ENCODE measurements around the gene AP4M1.
A peak's percentile ranks its signal among the peaks of the same experiment; 100 is the strongest.

AP4M1 gene

DNA sequence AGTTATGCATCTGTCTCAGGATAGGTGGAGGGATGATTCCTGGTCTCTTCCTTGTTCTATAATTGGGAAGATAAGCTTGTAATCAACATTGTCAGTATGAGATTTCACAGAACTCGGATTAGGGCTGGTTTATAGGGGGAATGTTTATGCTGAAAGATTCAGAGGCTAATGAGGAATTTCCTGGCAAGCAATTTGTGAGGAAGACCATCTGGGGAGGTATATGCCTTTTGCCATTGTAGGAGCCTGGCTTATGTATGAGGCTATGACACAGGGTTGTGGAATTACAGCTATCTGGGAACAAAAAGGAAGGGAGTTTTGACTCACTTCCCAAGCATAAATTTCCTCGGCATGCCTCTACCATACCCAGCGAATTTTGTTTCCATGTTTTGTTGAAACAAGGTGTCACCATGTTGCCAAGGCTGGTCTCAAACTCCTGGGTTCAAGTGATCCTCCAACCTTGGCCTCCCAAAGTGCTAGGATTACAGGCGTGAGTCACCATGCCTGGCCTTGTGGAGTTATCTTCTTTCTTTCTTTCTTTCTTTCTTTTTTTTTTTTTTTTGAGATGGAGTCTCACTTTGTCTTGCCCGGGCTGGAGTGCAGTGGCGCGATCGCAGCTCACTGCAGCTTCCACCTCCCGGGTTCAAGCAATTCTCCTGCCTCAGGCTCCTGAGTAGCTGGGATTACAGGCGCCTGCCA lies 14.2 kb upstream of the AP4M1 start:
- no peak for DNase-seq

DNA sequence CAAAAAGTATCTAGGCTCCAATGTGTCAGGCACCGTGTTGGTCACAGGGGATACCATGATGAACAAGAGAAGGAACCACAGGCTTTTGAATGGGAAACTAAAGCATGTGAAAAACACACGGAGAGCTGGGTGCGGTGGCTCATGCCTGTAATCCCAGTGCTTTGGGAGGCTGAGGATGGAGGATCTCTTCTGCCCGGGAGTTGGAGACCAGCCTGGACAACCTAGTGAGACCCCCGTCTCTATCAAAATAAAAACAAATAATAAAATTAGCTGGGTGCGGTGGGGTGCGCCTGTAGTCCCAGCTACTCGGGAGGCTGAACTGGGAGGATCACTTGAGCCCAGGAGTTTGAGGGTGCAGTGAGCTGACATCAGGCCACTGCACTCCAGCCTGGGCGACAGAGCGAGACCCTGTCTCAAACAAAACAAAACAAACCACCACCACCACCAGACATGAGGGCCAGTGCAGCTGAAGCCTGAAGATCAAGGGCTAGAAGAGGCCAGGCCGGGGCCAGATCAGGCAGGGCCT lies 13.3 kb upstream of the AP4M1 start:
- DNase-seq = no peak

DNA sequence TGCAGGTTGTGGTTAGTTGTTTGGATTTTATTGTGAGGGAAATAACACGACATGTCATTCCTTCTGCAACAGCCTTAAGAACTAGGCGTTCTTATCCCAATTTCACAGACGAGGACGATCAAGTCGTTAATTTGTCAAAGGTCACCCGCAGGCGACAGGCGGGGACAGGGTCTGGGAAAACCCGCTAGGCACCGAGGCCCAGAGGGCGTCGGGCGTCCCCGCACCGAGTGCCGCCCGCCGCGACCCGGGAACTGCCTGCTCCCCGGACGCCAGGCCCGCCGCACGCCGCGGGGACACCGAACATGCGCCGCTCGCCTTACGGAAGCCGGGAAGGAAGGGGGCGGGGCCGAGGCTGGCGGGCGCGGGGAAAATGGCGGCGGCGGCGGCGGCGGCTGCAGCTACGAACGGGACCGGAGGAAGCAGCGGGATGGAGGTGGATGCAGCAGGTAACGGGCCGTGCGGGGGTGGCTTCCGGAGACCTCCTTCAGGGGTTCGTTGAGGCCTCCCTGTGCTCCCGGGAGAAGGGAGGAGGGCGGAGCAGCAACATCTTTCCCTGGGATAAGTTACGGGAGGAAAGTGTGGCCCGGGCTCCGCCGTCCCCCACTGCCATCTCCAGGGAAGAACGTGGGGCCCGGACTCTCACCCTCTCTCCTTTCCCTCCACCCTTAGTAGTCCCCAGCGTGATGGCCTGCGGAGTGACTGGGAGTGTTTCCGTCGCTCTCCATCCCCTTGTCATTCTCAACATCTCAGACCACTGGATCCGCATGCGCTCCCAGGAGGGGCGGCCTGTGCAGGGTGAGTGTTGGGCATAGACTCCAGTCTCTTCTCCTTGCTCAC lies 12.6 kb upstream of the AP4M1 start, which contains the start of gene COPS6:
Gene COPS6 (plus strand): TSS at position 349 of the 837 bp plus-strand sequence. CDS start 22 bp downstream, at position 371.
- peak; percentile 84 for DNase-seq

DNA sequence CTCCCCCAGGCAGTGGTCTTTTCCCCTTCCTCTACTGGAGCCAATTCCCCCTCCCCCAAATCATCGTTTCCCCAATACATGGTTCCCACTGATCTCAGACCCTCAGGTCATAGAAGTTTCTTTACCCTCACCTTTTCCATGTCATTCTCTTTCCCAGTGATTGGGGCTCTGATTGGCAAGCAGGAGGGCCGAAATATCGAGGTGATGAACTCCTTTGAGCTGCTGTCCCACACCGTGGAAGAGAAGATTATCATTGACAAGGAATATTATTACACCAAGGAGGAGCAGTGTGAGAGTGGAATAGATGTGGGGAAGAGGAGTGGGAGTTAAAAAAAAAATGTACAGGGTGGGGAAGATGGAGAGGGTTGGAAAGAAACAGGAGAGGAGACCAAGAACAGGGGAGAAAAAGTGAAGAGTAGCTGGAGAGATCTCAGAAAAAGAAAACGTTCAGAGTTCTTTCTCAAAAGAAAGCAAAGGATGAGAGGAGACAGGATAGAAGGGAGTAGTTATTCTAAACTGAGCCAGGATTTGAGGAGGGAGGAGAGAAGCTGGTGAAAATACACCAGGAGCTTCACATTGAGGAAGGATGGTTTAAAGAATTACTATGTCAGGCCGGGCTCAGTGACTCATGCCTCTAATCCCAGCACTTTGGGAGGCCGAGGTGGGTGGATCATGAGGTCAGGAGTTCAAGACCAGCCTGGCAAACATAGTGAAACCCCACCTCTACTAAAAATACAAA lies 11.8 kb upstream of the AP4M1 start:
- no peak for DNase-seq

DNA sequence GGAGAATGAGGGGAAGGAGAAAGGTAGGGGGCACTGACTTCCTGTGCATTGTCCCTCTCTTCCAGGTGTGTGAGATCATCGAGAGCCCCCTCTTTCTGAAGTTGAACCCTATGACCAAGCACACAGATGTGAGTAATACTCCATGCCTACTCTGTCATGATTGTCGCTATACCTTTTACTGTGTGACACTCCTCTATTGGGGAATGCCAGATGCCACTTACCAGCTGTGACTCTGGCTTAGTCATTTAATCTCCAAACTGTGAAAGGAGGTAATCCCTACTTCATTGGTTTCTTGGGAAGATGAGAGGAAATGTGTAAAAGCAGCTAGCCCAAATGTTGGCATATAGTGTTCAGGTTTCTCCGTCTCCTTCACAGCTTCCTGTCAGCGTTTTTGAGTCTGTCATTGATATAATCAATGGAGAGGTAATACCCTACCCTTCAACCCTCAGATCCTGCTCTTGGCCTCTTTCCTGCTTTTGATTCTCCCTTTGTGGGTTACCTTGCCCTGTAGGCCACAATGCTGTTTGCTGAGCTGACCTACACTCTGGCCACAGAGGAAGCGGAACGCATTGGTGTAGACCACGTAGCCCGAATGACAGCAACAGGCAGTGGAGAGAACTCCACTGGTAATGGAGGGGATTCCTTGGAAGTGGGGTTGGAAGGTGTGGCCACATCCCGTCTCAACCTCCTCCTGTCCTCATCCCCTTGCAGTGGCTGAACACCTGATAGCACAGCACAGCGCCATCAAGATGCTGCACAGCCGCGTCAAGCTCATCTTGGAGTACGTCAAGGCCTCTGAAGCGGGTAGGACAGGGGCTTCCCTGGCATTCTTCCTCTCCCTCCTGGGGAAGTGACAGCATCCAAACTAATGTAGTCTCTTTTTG lies 10.7 kb upstream of the AP4M1 start:
- DNase-seq = no peak

DNA sequence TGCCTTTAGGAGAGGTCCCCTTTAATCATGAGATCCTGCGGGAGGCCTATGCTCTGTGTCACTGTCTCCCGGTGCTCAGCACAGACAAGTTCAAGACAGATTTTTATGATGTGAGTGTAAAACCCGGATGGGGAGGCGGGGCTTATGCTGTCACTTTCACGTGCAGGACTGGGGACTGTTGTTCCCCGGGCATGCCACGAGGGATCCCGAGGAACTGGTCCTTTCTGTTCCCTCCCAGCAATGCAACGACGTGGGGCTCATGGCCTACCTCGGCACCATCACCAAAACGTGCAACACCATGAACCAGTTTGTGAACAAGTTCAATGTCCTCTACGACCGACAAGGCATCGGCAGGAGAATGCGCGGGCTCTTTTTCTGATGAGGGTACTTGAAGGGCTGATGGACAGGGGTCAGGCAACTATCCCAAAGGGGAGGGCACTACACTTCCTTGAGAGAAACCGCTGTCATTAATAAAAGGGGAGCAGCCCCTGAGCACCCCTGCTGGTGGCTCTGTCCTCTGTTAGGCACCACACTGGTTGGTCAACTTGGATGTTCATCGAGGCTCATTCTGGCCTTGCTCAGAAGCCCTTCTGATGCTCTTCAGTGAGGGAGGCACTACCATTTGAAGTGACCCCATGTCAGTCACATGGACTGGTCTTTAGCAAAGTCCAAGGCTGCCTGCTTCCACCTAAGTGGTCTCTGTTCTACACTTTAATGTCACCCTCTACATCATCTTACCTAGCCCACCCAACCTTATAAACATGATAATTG lies 9.8 kb upstream of the AP4M1 start:
- DNase-seq = no peak

DNA sequence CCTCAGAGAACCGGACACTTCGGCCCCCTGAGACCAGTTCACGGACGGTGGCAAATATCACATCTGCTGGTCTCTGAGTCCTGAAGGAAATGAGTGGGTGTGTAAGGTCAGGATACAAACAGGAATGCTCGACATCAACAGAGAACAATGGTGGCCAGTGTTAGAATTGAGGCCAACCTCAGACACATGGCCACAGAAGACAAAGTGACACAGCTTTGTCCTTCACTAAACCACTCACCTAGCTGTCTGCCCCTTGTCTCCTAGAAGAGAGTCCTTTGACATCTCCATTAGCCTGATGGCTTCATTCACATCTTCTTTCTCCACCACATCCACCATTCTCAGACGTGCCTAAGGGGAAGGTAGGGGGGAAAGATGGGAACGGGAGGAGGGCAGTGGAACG lies 8.4 kb upstream of the AP4M1 start:
- no peak for DNase-seq

DNA sequence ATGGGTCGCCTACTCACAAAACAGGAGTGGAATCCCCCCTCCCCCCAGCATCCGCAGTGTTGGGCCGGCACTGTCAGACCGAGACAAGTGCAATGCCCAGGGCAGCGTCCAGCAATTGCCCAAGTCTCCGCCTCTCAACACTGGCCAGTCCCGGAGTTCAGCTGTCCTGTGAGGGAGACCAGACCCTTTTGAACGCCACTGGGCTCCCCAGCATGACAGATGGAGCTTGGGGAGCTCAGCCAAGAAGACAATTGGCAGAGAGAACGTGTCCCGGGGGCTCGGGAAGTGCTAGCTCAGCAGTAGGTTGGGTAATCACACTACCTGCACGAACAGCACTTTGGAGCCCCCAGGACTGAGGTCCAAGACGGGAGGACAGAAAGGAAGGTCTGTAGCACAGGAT lies 7.9 kb upstream of the AP4M1 start:
- DNase-seq = no peak

DNA sequence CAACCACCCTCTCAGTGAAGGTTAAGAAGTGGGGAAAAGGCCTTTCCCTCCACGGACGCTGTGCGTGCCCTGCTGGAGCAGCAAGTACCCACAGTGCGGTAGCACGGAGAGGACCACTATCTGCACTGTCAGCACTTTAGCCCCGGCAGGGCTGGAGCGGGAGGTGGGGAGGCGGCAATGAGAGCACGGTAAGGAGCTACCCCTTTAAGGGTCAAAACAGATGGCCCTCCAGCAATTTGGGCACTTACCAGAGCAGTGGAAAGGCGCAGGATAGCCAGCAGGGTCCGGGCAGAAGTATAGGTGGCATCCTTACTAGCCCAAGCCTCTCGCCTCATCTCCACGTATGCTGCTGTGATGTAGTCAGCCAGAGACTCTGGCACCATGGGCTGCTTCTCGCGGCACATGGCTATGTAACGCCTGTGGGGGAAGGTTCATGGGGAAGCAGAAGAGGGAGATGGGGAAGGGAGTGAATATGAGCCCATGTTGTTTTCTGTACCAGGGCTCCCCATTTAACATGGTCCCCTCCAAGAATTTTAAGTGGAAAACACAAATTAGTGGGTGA lies 7.4 kb upstream of the AP4M1 start:
- DNase-seq = no peak

DNA sequence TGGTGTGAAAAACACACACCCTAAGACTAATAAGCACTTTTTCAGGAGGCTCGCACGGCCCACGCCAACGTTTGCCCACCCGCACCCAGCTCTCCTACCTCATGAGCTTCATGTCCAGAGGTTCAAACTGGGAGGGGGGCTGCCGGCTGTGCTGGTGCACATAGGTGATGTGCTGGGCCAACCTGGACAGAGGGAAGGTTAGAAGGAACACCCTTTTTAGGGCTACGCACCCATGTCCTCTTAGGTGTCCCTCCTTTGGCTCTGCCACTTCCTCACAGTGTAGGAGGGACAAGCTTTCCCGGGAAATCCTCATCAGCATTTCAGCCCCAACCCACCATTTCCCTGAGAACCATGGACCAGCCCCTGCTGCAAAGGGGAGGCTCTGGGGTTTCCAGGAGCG lies 6.2 kb upstream of the AP4M1 start:
- DNase-seq = no peak

DNA sequence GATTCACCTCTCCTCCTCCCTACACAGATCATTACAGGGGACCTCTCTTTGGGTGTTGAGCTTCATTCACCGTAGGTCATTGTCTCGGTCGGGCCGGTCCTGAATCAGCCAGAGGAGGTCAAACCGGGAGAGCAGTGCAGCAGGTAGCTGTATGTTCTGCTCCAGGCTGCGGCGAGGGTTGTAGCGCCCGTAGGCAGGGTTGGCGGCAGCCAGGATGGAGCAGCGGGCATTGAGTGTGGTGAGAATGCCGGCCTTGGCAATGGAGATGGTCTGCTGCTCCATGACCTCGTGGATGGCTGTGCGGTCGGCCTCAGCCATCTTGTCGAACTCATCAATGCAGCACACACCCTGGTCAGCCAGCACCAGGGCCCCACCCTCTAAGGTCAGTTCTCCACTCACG lies 5.7 kb upstream of the AP4M1 start:
- no peak for DNase-seq

DNA sequence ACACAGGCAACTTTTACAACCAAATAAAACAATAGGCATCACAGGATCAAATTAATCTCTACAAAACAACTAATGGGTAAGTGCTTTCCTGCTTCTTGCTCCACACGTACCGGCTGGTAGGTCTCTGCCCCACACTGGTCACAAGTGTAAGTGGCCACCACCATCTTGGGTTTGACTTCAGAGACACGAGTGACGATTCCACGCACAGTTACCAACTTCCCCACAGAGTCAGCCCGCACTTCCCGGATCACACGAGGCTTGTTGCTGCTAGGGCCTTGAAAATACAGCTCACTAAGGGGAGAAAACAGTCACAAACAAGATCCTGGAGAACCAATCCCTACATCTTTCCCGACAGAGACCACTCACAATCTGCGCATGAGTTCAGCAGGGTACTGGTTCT lies 2.5 kb upstream of the AP4M1 start:
- no peak for DNase-seq

DNA sequence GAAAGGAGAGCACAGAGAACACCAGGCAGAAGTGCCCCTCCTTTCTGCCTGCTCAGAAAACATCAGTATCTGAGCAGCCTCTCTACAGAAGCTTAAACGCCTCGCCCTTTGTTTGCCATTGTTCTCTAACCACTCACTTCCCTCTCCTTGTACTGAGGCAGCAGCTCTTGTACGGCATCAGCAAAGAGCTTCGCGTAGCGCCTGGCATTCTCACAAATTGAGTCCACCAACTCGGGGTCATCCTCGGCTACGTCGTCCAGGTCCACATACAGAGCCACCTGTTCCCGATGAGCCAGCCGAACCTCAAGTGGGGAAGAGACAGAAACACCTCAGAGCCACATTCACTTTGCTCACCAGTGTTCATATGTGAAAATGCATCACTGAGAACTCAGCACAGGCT lies 2.0 kb upstream of the AP4M1 start:
- no peak for DNase-seq

DNA sequence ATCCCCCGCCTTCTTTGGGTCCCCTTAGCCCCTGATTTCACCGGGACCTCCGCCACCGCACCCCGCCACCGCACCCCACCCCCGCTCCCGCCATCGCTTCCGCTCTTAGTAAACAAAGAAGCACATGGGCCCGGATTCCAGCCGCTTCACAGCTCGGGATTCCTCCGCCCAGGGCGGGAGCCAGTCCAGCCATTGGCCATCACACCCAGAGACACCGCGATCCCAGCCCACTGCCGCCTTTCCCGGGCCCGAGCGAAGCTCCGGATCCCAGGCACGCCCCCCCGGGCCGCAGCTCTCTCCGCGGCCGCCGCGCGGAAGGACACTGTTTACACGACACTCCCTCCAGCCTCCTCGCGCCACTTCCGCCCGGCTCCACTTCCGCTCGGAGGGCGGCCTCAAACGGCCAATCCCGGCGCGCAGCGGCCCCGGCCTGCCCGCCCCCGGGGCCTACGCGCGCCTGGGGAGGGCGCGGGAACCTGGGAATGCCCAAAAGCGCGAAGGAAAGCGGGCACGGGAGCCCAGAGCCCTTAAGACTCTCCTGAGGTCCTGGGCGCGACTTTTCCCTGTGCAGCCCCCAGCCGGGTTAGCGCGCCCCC lies 925 bp upstream of the AP4M1 start:
- peak; percentile 91 for DNase-seq

DNA sequence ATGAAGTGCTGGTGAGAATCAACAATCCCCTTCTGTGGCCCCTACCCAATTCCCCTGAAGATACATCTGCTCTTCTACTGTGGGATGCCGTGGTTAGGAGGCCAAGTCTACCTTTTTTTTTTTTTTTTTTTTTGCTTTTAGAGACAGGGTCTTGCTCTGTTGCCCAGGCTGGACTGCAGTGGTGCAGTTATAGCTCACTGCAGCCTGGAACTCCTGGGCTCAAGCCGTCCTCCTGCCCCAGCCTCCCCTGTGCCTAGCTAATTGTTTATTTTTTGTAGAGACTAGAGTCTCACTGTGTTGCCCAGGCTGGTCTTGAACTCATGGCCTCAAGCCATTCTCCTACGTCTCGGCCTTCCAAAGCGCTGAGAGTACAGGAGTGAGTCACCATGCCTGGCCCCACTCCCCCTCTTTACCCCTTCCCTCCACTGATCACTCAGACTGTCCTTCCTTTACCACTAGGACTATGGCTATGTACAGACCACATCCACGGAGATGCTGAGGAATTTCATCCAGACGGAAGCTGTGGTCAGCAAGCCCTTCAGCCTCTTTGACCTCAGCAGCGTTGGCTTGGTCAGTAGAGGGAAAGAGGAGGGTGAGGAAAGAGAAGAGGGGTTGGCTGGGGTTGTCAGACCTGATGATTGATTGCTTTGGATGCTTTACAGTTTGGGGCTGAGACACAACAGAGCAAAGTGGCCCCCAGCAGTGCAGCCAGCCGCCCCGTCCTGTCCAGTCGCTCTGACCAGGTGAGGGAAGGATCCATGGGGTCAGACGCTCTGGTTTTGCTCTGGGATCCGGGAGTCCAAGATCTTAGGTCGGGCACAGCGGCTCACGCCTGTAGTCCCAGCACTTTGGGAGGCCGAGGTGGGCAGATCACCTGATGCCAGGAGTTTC lies 1.8 kb downstream of the AP4M1 start:
- DNase-seq = no peak

DNA sequence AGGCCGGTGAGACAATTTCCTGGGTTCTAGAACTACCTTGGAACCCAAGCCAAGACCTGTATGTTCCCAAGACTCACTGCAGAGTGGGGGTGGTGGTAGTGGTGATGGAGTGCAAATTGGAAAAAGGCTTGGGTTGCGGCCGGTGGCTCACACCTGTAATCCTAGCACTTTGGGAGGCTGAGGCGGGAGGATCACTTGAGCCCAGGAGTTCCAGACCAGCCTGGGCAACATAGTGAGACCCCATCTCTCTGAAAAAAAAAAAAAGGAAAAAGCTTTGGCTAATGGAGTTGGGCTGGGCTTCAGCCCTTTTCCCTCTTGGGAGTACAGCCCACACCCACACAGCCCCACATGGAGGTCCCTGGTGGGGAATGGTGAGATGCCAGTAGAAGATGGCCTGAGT lies 4.1 kb downstream of the AP4M1 start:
- DNase-seq = no peak

DNA sequence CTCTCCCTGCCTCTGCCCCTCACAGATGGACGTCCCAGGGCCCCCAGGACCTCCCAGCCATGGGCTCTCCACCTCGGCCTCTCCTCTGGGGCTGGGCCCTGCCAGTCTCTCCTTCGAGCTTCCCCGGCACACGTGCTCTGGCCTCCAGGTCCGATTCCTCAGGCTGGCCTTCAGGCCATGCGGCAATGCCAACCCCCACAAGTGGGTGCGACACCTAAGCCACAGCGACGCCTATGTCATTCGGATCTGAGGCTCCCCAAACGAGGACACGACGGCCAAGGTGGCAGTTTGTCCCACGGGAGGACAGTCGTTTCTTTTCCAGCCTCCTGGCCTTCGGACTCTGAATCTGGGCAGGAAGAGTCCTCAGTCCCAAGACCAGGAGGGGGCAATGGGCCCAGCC lies 5.2 kb downstream of the AP4M1 start:
- DNase-seq = no peak

DNA sequence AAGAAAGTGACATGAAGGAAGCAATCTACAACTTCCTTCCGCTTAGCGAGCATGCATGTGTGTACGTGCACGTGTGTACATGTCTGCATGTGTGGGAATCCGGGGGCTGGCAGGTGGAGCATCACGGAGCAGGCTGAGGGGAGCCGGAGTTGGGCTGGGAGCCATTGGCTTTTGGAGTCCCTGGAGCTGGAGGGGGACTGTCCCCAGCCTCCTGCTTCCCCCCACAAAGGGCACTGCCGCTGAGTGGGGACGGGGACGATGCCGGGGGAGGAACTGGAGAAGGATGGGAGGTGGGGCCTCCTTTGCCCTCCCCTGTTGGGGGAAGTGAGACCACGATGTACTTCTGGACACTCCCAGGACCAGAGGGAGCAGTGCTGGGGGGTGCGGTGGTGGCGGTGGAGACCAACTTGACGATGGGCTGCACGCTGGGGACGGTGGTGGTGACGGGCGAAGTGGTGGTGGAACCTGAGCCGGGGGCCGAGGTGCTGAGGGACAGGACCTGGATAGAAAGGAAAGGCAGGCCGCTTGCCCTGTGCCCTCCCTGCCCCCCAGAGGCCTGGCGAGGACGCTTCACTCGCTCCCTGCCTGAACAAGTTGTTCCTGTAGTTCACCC lies 5.8 kb downstream of the AP4M1 start:
- DNase-seq = no peak

DNA sequence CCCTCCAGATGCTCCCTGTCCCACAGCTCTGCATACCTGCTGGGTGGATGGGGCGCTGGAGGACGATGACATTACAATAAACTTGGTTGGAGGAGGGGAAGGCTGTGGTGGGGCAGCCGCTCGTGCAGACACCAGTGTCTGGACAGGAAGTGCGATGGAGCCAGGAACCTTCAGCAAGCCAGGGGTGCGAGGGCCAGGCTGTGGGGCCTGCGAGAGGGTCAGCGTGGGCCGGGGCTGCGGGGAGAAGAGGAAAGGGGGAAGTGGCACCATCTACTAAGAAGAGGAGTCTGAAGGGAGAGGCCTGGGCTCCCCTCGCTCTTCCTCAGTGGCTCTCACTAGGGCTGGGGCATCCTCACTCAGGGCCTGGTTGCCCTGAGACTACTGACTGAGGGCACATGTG lies 6.4 kb downstream of the AP4M1 start:
- DNase-seq = no peak

Data from central memory CD4-positive, alpha-beta T cell (primary cell).